ENCODE data around the gene CS.

The CS gene

DNA sequence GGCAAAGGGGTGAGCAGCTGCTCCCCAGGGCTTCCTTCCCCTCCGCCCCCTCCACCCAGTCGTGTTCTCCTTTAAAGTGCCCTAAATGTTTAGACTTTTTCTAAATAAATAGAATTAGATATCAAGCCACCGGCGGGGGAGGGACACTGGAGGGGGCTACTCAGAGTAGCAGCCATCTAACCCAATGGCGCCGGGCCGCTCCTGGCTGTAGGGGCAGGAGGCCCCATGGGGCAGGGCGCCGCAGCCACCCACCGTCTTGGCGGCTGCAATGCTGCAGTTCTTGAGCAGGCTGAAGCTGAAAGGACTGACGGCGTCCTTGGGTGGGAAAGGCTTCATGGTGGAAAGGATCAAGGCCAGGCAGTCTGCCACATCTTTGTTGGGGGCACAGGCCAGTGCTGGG lies 57.1 kb downstream of the CS start:
- no peak for DNase-seq

DNA sequence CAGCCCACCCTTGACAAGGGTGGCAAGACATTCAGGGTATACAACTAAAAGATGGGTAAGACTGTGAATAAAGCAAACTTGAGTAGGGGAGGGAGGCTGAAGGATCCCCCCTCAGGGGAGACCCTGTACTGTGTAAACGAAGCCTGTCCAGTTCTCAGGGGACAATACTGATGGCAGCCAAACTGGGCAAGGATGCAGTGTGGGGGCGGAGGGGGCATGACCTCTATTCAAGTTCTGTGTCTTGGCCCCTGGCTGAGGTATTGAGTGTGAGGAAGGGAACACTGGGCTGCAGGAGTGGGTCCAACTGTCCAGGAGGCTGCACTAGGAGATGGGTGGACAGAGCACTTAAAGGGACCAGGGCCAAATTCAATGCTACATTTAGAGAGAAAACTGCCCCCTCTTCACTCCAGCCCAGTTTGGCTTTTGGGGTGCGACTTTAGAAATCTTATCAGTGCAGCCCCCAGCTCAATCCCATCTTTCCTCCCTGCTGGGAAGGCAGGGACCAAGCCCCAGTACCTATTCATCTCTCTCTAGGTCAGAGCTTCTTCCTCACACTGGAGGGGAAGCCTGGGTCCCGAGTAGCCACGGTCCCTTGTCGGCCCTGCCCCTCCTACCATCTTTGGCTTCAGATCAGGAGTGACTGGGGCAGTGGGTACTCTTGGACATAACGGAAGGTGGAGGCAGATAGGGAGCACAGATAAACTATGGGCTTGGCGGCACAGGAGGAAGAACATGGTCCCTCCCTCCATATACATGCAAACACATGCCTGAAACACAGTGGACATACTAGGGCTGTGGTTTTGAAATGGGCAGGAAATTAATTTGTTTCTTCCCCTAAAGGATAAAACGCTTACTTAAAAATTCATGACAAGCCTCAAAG lies 58.5 kb downstream of the CS start:
- no peak for DNase-seq

DNA sequence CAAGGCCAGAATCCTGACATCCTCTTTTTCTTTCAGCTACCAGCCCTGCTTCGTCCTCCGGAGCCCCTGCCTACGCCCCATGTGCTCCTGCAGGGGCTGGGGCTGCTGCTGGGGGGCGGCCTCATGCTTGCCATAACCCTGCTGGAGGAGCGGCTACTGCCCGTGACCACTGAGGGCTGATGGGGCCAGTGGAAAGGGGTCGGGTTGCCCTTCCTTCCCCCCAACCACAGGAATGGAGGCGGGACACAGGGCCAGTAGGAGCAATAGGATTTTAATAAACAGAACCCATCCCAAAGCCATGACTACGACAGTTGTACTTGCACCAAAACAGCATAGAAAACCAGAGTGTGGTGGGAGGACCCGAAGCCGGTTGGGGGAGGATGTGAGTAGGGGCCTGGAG lies 62.6 kb downstream of the CS start:
- DNase-seq, result no peak

DNA sequence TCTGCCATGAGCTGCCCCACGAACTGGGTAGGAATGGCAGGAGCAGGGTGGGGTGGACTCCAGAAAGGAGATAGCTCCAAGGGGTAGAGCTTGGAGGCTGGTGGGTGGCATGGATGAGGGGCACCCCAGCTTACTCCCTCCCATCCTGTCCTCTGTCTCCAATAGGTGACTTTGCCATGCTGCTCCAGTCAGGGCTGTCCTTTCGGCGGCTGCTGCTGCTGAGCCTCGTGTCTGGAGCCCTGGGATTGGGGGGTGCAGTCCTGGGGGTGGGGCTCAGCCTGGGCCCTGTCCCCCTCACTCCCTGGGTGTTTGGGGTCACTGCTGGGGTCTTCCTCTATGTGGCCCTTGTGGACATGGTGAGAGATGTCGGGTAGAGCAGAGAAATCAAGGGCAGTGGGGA lies 63.1 kb downstream of the CS start:
- no peak for DNase-seq

DNA sequence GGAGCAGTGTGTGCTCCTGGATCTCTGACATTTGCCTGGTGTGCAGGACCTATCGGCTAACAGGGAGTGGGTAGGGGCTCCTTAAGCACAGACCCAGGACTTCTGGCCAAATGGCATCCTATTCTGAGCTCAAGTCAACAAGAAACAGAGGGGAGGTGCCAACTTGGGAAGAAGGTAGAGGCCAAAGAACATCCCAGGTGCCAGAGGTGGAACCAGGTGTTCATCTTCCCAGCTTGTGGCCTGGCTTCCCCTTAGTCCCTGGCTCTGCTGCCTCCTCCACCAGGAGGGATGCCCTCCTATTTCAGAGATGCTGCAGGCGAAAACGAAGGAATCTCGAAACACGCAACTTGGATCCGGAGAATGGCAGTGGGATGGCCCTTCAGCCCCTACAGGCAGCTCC lies 64.0 kb downstream of the CS start:
- no peak for DNase-seq

DNA sequence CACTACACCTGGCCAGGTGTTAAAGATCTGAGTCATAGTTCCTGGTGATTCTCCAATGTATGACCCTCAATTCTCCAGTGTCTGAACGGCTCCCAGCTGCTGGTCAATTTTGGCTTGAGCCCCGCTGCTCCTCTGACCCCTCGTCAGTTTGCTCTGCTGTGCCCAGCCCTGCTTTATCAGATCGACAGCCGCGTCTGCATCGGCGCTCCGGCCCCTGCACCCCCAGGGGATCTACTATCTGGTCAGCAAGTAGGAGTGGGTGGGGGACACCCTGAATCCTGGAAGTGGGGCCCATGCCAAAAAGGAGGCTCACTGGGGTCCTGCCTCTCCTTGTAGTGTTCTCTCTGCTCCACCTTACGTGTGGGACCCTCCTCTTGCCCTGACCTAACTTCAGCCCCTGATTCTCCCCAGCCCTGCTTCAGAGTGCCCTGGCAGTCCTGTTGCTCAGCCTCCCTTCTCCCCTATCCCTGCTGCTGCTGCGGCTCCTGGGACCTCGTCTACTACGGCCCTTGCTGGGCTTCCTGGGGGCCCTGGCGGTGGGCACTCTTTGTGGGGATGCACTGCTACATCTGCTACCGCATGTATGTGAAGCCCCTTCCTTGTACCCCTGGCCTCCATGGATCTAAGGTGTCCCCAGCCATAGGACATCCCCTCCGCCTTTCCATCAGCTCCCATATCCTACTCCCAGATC lies 65.2 kb downstream of the CS start:
- no peak for DNase-seq

DNA sequence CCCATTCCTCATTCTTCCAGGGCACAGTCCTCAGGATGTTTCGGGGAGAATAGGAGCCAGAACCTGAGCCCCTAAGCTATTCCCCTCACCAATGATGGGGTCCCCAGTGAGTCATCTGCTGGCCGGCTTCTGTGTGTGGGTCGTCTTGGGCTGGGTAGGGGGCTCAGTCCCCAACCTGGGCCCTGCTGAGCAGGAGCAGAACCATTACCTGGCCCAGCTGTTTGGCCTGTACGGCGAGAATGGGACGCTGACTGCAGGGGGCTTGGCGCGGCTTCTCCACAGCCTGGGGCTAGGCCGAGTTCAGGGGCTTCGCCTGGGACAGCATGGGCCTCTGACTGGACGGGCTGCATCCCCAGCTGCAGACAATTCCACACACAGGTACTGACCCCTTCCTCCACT lies 68.9 kb downstream of the CS start:
- no peak for DNase-seq

DNA sequence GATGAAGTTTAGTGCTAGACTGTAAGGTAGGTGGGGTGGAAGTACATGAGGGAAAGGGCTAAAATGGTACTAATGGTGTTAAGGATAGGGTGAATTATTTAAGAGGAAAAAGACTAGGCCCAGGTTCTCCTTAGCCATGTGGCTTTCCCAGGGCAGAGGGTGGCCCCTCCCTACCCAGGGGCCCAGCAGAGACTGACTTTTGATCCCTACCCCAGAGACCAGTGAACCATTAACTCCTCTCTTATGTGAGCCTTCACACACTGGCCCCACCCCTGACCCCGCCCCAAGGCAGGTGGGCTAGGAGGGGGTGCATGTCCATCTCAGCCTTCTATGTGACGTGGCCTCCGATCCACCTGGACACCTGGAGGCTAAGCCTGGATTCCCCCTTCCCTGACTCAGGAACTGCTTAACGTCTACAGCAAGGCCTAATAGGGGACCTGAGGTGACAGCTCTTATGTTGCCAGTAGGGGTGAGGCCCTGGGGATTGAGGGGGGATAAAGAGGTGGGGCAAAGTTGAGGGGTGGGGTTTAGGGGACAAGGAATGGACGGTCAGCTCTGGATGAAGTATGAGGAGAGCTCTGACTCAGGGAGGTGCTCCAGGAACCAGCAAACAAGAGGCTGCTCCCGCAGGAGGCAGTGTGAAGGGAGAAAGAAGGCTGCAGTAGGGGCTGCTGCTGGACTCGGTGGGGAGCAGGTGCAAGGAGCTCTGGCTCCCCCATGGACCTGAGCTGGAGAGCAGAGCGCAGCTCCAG lies 69.5 kb downstream of the CS start:
- DNase-seq, result no peak

DNA sequence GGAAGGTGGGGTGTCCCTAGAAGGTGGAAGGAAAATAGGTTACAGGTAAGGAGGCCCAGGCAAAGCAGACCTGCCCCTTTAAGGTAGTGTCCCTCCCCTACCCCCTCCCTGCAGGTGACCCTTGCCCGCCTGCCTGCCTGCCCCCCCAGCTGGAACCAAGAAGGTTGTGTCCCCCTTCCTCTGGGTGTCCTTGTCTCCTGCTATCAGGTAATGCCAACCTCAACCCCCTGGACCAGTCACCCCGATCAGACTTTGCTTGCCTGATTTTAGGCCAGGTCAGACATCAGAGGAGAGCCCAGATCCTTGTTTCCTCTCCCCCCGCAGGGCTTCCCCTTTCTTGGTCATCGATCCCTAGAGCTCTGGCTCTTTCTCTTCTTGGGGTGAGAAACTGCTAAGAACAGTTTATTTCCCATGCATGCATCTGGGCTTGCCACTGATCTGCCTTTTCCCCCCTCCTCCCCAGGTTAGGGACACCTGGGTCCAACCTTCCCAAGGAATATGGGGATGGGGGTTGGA lies 70.2 kb downstream of the CS start, which contains the start of gene SLC39A5:
Gene SLC39A5, plus strand, starts transcription at position 136 of the 516 bp plus-strand sequence. CDS start 1,224 bp downstream, outside the sequence.
- DNase-seq, result no peak

DNA sequence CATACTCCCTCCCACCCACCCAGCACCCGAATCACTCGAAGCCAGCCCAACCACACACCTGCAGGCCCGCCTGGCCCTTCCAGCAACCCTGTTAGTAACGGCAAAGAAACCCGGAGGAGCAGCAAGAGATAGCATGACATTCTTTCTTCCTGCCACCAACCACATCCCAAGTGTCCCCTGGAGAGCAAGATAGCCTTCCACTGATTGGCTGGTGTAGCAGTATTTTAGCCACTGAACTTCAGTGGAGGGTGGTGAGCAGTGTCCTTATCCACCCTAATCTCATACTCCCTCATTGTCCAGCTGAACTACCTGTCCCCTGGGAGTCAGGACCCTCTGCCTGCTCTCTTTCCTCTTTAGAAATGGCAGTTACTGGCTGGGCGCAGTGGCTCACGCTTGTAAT lies 71.0 kb downstream of the CS start:
- DNase-seq, result no peak

DNA sequence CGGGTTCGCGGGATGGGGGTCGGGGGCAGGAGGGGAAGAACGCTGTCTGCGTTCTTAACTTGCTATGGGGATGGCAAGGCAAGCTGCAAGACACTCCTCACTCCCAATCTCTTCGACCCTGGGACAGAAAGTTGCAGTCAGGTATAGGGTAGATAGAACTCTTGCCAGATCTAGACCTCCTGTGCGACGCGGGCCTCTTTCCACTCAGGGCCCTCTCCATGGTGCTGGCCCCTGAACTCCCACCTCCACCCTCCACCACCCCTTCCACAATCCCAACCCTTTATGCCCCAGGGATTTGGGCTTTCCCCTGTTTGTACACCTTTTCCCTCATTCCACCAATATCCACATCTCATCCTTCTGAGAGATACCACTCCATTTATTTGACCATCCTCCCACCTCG lies 75.2 kb downstream of the CS start:
- no peak for DNase-seq

DNA sequence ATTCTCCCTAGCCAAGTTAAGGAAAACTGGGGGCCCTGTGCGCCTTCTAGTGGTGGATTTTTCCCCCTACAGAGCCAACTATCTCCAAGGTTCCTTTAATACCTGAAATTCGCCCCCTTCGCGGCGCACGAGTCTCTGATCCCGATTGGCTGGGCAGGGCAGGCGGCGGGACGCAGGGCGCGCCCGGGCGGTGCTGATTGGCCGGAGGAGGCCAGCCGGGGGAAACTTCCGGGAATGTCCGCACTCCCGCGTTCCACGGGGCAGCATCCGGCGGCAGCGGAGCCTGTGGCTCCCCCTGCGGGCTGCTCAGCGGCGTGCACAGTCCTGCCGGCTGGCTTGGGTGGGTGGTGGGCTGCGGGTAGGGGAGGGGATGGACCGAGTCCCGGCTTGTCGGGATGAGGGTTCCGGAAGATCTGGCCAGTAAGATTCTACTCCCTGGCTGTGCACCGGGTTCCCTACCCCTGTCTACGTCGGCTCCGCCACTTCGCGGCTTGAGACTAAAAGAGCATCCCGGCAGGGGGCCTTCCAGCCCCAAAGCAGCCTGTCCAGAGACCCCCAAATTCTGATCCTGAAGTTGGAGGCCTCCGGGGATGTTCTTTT lies 75.9 kb downstream of the CS start, which contains the start of gene NABP2:
Gene NABP2, plus strand, starts transcription at position 241 of the 600 bp plus-strand sequence. CDS start 515 bp downstream, outside the sequence.
- DNase-seq, result peak; percentile 90

DNA sequence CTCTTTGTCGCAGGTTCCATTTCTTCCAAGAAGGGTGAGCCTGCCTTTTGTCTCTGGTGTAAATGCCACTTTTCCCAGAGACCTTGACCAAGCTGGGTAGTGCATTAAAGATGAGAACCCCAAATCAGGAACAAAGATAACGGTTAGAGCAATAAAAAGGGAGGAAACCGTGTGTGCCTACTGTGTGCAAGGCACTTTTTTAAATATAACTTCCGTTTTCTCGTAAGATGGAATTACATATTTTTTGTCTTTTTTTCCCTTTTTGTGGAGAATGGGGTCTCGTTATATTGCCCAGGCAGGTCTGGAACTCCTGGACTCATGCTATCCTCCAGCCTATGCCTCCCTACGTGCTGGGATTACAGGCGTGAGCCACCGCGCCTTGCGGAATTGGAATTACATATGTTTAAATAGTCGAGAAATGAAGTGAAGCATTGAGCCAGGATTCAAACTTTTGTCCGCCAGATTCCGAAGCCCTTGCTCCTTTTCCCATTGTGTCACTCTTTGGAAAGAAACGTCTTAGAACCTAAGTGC lies 76.5 kb downstream of the CS start:
- DNase-seq, result no peak

DNA sequence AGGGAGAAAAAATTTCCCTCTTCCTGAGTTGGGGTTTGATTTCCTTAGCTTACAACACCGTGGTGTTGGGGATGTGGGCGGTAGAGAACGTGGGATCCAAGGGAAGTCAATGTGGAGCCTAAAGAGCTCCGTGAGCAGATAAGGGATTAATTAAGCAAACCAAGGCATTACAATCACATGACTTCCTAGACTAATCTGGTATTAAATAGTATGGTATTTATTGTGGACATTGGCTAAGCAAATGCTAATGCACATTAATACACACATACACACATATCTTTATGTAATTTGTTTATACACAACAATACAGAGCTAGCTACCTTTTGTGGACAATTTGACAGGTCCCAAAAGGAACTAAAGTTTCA lies 77.6 kb downstream of the CS start:
- no peak for DNase-seq

DNA sequence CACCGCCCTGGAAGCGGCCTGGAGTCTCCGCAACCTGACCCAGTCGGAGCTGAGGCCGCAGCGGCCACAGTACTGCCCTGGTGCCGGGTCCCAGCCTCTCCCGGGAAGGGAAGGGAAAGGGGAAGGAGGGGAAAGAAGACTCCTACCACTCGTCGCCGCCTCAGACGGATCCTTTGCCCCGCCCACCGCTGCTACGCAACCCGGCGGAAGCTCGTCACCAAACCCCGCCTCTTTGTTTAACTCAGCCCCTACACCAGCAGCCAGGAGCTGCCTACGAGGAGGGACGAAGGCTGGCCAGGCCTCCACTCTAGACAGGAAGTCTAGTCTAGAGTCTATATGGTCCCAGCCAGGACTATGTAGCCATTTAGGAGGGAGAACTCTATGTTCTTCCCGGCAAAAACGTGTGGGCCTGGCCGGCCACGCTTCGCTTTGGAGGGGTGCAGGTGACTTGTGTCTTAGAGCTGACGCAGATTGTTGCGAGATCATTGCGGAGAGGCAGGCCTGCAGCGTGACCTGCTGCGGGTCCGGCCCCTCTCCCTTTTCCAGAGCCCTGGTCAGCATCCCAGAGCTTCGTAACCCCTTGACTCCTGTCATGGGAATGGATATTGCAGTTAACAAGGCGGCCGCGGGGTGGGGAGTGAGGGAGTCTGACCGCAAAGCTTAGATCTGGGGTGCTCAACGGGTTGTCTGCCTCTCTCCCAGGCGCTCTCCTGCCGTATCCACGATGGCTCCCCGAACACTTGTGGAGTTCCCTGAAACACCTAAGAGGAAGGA lies 78.2 kb downstream of the CS start, which contains the start of gene RNF41:
Gene RNF41, minus strand, starts transcription at position 166 of the 774 bp plus-strand sequence. CDS start 7,875 bp downstream, outside the sequence.
- DNase-seq, result peak; percentile 89

Measured in effector CD4-positive, alpha-beta T cell (primary cell).